ENCODE measurements around the gene PDK4.
A peak's percentile ranks its signal among the peaks of the same experiment; 100 is the strongest.
"Not testable (repeated sequence)": the region's sequence is repeated elsewhere in the genome, so short reads cannot be mapped to it uniquely, and the experiment has no call there.

PDK4 gene

GRCh38 chr7:95578299-95578855 is 17.9 kb downstream of the PDK4 start:
- DNase-seq = no peak

DNA sequence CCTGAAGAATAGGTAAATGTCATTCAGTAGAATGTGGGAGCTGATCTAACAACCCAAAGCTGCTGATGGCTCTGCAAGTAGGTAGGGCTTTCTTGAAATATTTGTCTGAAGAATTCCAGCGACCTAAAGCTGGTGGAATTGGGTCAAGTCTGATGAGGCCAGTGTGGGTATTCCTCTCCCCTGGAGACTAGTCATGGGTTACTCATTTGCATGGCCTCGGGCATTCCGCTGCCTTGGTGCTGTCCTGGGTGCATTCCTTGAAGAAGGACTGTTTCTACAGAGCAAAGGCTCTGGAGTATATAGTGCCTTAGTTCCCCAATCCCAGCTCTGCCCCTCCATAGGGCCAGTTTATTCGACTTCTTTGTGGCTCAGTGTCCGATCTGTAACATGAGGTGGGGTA is 19.2 kb downstream of the PDK4 start:
- DNase-seq = no peak

GRCh38 chr7:95569720-95570119 is 26.6 kb downstream of the PDK4 start:
- DNase-seq = no peak

DNA sequence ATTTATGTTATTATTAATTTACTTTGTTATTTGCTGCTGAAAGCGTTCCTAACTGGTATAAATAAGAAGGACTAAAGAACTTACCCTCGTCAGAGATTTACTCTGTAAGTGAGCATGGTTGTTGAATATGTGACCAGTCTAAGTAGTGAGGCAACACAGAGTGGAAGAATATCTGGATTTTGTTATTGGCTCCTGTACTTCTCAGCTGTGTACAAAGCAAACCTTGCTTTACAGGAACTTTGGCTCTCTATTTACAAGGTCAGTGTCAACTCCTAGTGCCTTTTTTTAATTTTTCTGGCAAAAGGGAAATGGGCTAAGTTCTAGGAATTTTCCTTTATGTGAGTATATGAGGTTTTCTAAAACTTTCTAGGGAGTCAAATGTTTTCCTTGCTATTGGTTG is 35.6 kb downstream of the PDK4 start:
- DNase-seq = no peak

GRCh38 chr7:95558864-95559263 is 37.5 kb downstream of the PDK4 start:
- no peak for DNase-seq

DNA sequence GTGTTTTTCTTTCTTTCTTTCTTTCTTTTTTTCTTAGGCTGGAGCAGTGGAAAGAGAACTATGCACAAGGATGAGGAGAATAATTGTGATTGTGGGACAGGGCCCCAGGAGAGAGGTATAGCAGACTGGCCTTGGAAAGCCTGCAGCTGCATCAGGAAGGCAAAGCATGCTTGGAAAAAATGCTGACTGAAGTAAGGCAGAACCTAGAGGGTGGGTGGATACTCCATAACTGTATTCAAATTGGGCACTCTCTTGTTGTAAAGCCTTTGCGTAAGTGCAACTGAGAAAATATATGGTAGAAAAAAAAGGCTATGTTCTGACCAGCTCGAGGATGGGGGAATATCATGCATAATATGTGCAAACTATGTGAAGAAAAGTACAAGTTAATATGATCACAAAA is 39.5 kb downstream of the PDK4 start:
- no peak for DNase-seq

DNA sequence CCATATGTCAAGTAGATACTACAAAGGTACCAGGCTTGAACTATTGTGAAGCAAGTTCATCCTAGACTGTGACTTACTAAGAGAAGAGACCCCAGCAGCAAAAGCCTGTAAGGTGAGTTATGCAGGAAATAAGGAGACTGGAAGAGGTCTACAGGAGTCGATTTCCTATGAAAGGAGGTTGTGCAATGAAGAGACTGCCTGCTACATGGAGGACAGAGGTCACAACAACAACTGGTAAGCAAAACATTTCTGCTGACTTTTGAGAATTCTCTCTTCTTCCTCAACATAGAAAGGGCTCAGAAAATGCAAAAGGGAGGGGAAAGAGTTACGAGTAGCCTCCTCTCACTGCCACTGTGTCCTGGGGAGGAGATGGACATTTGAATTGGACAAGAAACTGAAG is 42.4 kb downstream of the PDK4 start:
- no peak for DNase-seq

DNA sequence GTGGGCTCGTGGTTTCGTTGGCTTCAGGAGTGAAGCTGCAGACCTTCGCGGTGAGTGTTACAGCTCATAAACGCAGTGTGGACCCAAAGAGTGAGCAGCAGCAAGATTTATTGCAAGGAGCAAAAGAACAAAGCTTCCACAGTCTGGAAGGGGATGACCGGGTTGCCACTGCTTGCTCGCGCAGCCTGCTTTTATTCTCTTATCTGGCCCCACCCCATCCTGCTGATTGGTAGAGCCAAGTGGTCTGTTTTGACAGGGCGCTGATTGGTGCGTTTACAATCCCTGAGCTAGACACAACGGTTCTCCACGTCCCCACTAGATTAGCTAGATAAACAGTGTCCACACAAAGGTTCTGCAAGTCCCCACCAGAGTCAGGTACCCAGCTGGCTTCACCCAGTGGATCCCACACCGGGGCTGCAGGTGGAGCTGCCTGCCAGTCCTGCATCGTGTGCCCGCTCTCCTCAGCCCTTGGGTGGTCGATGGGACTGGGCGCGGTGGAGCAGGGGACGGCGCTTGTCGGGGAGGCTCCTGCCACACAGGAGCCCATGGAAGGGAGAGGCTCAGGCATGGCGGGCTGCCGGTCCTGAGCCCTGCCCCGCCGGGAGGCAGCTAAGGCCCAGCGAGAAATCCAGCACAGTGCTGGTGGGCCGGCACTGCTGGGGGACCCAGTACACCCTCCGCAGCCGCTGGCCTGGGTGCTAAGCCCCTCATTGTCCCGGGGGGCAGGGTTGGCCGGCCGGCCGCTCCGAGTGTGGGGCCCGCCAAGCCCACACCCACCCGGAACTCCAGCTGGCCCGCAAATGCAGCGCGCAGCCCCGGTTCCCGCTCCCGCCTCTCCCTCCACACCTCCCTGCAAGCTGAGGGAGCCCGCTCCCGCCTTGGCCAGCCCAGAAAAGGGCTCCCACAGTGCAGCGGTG is 44.0 kb downstream of the PDK4 start:
- not testable (repeated sequence) for DNase-seq

GRCh38 chr7:95550546-95550945 is 45.8 kb downstream of the PDK4 start:
- no peak for DNase-seq

- DNase-seq = peak in 53 of 56 donors; percentile 14 to 91 (median 70)
Observed at GRCh38 chr7:95549818-95550529, 46.3 kb downstream of the PDK4 start.

- DNase-seq = no peak
Observed at GRCh38 chr7:95547361-95548348, 48.7 kb downstream of the PDK4 start.

GRCh38 chr7:95546647-95547046 is 49.7 kb downstream of the PDK4 start:
- DNase-seq = peak in 1 of 56 donors; percentile 5

GRCh38 chr7:95545673-95546072 is 50.6 kb downstream of the PDK4 start:
- DNase-seq = peak in 2 of 56 donors; percentile 5 to 11

DNA sequence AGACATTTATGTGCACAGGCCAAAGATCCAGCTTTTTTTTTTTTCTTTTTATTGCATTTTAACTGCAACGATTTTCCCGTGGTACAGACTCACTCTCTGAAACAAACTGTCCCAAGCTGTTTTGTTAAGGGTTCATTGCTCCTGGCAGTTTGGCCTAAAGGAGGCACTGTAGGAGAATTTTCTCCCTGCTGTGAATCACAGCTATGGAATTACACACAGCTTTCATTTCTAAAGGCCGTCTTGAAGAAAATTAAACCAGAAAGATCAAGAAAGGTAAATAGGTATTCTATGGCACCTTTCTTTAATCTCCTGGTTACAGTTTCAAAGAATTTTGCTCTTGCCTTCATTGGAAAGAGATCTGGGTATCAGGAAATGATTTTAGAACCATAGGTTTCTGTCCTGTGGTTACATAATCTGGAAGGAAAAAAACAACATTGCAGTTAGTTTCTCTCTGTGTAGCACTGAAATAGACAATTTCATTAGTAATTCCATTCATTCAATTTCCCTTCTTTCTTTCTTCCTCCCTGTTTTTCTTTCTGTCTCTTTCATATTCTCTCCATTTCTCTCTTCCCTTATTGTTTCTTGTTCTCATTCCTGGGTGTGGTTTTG is 51.2 kb downstream of the PDK4 start:
- peak in 31 of 56 donors; percentile 4 to 69 (median 28) for DNase-seq

- DNase-seq = no peak
Observed at GRCh38 chr7:95544171-95544570, 52.1 kb downstream of the PDK4 start.

DNA sequence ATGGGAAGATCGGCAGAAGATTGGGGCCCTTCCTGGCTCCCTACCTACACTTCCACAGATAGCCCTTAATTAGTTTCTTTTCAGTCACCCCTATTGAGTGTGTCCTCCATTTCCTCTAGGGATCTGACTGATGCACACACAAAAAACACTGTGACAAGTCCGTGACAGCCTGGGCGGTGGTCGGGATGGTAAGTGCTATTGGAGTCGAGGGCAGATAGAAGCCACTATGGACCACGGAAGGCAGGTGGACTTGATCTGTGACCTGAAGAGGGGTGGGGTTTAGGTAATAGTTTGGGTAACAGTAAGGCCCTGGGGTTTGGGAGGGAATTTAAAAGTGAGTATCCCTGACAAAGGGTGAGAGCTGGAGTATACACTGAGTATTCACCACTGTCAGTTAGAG is 53.0 kb downstream of the PDK4 start:
- no peak for DNase-seq

DNA sequence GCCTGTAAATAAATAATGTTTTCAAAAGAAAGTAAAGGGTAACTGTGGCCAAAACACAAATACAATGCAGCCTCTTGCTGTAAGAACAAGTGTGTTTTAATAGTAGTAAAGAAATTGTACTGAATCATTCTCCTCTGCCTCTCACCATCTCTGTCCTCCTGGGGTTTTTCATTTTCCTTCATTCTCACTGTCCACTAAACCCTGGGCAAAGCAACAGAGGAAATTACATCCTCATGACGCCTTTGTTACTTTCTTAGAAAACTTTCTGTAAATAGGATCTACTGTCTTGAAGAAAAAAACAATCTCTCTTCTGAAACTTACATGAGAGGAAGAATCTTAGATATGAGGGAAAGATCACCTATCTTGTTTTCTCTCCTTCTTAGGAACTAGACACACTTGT is 56.0 kb downstream of the PDK4 start:
- no peak for DNase-seq

DNA sequence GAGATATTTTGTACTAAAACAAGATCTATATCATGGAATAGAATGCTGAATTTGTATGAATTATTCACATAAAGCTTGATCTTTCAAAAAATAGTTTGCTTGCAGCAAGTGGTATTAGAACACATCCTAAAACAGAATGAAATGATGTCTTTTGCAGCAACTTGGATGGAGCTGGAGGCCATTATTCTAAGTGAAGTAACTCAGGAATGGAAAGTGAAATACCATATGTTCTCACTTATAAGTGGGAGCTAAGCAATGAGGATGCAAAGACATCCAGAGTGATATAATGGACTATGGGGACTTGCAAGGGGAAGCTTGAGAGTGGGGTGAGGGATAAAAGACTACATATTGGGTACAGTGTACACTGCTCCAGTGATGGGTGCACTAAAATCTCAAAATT is 56.9 kb downstream of the PDK4 start:
- DNase-seq = no peak

- no peak for DNase-seq
Observed at GRCh38 chr7:95537468-95537867, 58.8 kb downstream of the PDK4 start.

- no peak for DNase-seq
Observed at GRCh38 chr7:95536656-95537311, 59.5 kb downstream of the PDK4 start.
